Panc1 (cell line): ENCODE data around the gene SNTB2. TPM values are rescaled to one million over a fixed set of nuclear protein-coding genes. Genes with fewer than 3 reads are reported as not detected.

ENCODE experiments used
- ATAC-seq: fragments of 200-7000 bp; cut with Tn5 transposase; 2 replicates; pipeline ENCODE4 v1.9.1; 2020; ENCODE audit warnings: mild to moderate bottlenecking, moderate library complexity
- BruUV-seq: library from RNA; stranded (reverse); fragments of 400-500 nt; replicated peaks from 2 replicates; lab custom pipeline; 2021; lab: Mats Ljungman, UMichigan
- CTCF ChIA-PET: fragments of 300-600 bp; sonication (Branson Sonifier 250); formaldehyde crosslinking; loops from one replicate; lab custom pipeline; 2022; ENCODE audit warnings: antibody characterized with exemption; lab: Charles Lee
- POLR2A ChIA-PET: fragments of 300-600 bp; sonication (Branson Sonifier 250); formaldehyde crosslinking; loops from one replicate; lab custom pipeline; 2022; ENCODE audit warnings: antibody characterized with exemption; lab: Charles Lee
- DNase-seq: peaks from one replicate; pipeline ENCODE4 v3.0.0-alpha.2; 2010; ENCODE audit warnings: low read depth, low spot score
- H3K27ac ChIP-seq: 2 replicates; pipeline ENCODE4 v1.5.1; 2011; ENCODE audit warnings: mild to moderate bottlenecking, low read length, inconsistent platforms
- H3K27me3 ChIP-seq: fragments of 200-500 bp; sonication (Bioruptor generic); 2 replicates; pipeline ENCODE4 v1.6.0; 2014; ENCODE audit warnings: low read length, inconsistent platforms; ENCODE audit not compliant: control insufficient read depth, insufficient read depth
- H3K36me3 ChIP-seq: fragments of 200-500 bp; sonication (Bioruptor generic); 2 replicates; pipeline ENCODE4 v1.5.1; 2014; ENCODE audit warnings: inconsistent platforms, mild to moderate bottlenecking, low read length, moderate library complexity; ENCODE audit not compliant: control insufficient read depth, insufficient read depth
- H3K4me1 ChIP-seq: 2 replicates; pipeline ENCODE4 v1.5.1; 2011; ENCODE audit warnings: inconsistent platforms, mild to moderate bottlenecking, low read length, moderate library complexity; ENCODE audit not compliant: control insufficient read depth, insufficient read depth
- H3K4me3 ChIP-seq, 2 experiments: 2 replicates each; pipeline ENCODE4 v1.5.1; 2011 to 2012; ENCODE audit warnings: low read depth in 2 of 2, low read length in 2 of 2, mild to moderate bottlenecking in 2 of 2, inconsistent platforms in 1 of 2, moderate library complexity in 1 of 2
- H3K9me3 ChIP-seq: fragments of 200-500 bp; sonication (Bioruptor generic); 2 replicates; pipeline ENCODE4 v1.5.1; 2014; ENCODE audit warnings: low read depth, mild to moderate bottlenecking, inconsistent platforms, low read length, moderate library complexity; ENCODE audit not compliant: control insufficient read depth, insufficient read depth
- POLR2AphosphoS5 ChIP-seq: IDR thresholded peaks from 2 replicates; pipeline ENCODE4 v1.6.1; 2012; ENCODE audit warnings: mild to moderate bottlenecking, low read depth, low read length, moderate library complexity
- SIN3A ChIP-seq: IDR thresholded peaks from 2 replicates; pipeline ENCODE4 v1.6.1; 2012; ENCODE audit warnings: low read depth, mild to moderate bottlenecking, low read length, moderate library complexity, borderline replicate concordance; ENCODE audit not compliant: insufficient read depth
- TCF7L2 ChIP-seq: IDR thresholded peaks from 2 replicates; pipeline ENCODE4 v1.6.1; 2011; ENCODE audit warnings: mild to moderate bottlenecking, low read depth, low read length, inconsistent platforms
- in situ Hi-C: cut with HindIII; loops from 2 replicates; pipeline ENCODE4 v1.10.0; 2016; ENCODE audit warnings: low sequenced_read_pairs, low pct_unique_long_range_greater_than_20kb
- intact Hi-C: fragments of 100-400 bp; cut with micrococcal nuclease; formaldehyde crosslinking; loops from one replicate; pipeline ENCODE4 v1.10.0; 2022; ENCODE audit not compliant: unreplicated experiment
- total RNA-seq: library from RNA; stranded (reverse); gene quantifications from one replicate; pipeline ENCODE4 v1.2.1, GENCODE V29; 2021; ENCODE audit not compliant: unreplicated experiment
- TF ChIP-seq, protein P1 (sequence below): fragments of 450-650 bp; IDR thresholded peaks from 2 replicates; pipeline ENCODE4 v1.5.1; 2017; ENCODE audit warnings: mild to moderate bottlenecking
- TF ChIP-seq, protein P2 (sequence below), 2 experiments: IDR thresholded peaks; 2 replicates each; pipeline ENCODE4 v1.6.1; 2011 to 2012; ENCODE audit warnings: low read depth in 2 of 2, control low read depth in 1 of 2, low read length in 1 of 2, mild to moderate bottlenecking in 1 of 2, moderate library complexity in 1 of 2; ENCODE audit not compliant: insufficient read depth in 1 of 2

SNTB2 gene
- total RNA-seq, 1 experiment from 2014 or later: 40.8 TPM

DNA sequence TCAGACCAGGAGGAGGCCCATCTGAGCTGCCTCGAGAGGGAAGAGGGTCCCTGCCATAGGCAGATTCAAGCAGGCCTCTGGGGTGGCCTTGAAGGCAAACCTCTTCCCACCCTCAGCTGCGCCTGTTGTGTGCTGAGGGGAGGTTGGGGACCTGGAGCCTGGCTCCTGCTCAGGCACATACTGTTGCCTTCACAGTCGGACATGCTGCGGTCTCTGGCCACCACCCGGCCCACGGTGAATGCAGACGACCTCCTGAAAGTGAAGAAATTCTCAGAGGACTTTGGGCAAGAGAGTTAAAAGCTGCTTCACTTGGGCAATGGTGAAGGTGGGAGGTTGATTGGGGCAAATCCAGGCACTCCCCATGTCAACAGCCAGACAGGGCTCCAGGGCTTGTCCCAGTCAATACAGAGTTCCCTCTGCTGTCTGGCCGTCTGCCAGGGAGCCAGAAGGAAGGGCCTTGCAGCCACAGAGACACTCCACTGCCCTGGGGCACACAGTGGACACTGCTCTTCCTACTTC is 137.1 kb downstream of the SNTB2 start:
- no peak overlapping the region for H3K4me3 ChIP-seq
- TF ChIP-seq SIN3A (no peak), POLR2AphosphoS5 (no peak), TCF7L2 (no peak)
- TF ChIP-seq, protein P1, sequence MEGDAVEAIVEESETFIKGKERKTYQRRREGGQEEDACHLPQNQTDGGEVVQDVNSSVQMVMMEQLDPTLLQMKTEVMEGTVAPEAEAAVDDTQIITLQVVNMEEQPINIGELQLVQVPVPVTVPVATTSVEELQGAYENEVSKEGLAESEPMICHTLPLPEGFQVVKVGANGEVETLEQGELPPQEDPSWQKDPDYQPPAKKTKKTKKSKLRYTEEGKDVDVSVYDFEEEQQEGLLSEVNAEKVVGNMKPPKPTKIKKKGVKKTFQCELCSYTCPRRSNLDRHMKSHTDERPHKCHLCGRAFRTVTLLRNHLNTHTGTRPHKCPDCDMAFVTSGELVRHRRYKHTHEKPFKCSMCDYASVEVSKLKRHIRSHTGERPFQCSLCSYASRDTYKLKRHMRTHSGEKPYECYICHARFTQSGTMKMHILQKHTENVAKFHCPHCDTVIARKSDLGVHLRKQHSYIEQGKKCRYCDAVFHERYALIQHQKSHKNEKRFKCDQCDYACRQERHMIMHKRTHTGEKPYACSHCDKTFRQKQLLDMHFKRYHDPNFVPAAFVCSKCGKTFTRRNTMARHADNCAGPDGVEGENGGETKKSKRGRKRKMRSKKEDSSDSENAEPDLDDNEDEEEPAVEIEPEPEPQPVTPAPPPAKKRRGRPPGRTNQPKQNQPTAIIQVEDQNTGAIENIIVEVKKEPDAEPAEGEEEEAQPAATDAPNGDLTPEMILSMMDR: no peak
- TF ChIP-seq, protein P2, sequence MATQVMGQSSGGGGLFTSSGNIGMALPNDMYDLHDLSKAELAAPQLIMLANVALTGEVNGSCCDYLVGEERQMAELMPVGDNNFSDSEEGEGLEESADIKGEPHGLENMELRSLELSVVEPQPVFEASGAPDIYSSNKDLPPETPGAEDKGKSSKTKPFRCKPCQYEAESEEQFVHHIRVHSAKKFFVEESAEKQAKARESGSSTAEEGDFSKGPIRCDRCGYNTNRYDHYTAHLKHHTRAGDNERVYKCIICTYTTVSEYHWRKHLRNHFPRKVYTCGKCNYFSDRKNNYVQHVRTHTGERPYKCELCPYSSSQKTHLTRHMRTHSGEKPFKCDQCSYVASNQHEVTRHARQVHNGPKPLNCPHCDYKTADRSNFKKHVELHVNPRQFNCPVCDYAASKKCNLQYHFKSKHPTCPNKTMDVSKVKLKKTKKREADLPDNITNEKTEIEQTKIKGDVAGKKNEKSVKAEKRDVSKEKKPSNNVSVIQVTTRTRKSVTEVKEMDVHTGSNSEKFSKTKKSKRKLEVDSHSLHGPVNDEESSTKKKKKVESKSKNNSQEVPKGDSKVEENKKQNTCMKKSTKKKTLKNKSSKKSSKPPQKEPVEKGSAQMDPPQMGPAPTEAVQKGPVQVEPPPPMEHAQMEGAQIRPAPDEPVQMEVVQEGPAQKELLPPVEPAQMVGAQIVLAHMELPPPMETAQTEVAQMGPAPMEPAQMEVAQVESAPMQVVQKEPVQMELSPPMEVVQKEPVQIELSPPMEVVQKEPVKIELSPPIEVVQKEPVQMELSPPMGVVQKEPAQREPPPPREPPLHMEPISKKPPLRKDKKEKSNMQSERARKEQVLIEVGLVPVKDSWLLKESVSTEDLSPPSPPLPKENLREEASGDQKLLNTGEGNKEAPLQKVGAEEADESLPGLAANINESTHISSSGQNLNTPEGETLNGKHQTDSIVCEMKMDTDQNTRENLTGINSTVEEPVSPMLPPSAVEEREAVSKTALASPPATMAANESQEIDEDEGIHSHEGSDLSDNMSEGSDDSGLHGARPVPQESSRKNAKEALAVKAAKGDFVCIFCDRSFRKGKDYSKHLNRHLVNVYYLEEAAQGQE (IDR thresholded peaks at IDR 0.05; ENCODE audit: insufficient read depth in 1 of 2, low read depth in 2 of 2, low read length in 1 of 2): no peak
- H3K27me3 ChIP-seq: no peaks in the 10 kb centered on the region
- BruUV-seq: no TSS peak
- H3K36me3 ChIP-seq: no peaks in the 10 kb centered on the region; the same call in 1 of the 2 replicates
- intact Hi-C loops (no loop called here), in situ Hi-C loops (no loop called here)
- ATAC-seq: no peak
- ChIA-PET POLR2A (no interaction called here), CTCF (no interaction called here)
- H3K27ac ChIP-seq: no peak overlapping the region
- peaks cover 19% of the 10 kb centered on the region for H3K4me1 ChIP-seq
- H3K9me3 ChIP-seq: no peaks in the 10 kb centered on the region
- no peak for DNase-seq

DNA sequence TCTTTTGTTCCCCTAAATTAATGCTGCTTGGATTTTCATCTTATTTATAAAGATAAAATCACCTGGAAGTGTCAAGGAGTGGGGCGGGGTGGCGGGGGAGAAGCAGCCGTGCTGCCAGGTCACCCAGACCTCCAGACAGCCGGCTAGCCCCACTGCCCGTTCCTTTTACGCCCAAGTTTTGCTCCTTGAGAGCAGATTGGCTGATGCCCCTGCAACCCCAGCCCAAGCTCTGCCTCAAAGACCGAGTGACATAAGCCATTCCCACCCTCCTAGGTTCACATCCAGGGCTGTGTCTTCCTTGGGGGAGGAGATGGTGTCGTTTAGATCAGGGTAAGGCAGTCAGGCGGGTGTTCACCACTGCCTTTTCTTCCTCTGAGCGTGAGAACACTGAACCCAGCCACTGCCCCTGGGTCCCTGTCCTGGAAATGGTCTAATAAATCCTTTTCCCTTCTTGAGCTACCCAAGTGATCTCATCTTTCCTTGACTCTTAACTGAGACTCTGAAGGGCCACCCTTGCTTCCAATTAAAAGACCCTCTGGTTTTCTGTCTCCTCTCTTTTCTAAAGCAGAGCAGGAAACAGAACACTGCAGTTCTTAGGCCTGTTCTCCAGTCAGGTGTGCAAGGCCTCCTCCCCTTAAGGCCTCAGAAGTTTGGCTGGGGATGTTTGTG is 137.8 kb downstream of the SNTB2 start:
- no peak for DNase-seq
- ChIA-PET POLR2A (no interaction called here), CTCF (no interaction called here)
- Histone ChIP-seq H3K4me1 (peaks cover 19% of the 10 kb centered on the region), H3K9me3 (no peaks in the 10 kb centered on the region), H3K36me3 (no peaks in the 10 kb centered on the region; the same call in none of the 2 replicates), H3K27me3 (no peaks in the 10 kb centered on the region), H3K27ac (no peak overlapping the region; the same call in 1 of the 2 replicates), H3K4me3 (no peak overlapping the region)
- intact Hi-C loops (no loop called here), in situ Hi-C loops (no loop called here)
- BruUV-seq: TSS peak; percentile 78
- TF ChIP-seq, protein P2 (IDR thresholded peaks at IDR 0.05; ENCODE audit: insufficient read depth in 1 of 2, low read depth in 2 of 2, low read length in 1 of 2): no peak
- TF ChIP-seq POLR2AphosphoS5 (no peak), SIN3A (no peak), TCF7L2 (no peak)
- TF ChIP-seq, protein P1: no peak
- no peak for ATAC-seq
